Neural cell (in vitro differentiated cells): ENCODE data around the gene ECI1.
"Not testable (repeated sequence)": the region's sequence is repeated elsewhere in the genome, so short reads cannot be mapped to it uniquely, and the experiment has no call there.

Experiments
- EP300 ChIP-seq: fragments of 450-650 bp; conservative IDR thresholded peaks from 2 replicates; pipeline ENCODE4 v1.6.1; 2014; ENCODE audit warnings: antibody characterized with exemption, mild to moderate bottlenecking, moderate library complexity; ENCODE audit not compliant: poor library complexity, severe bottlenecking
- EZH2 ChIP-seq: fragments of 200-600, 300-800 bp; shearing (Covaris generic), sonication (generic); IDR thresholded peaks from 2 replicates; pipeline ENCODE4 v1.6.1; 2014; ENCODE audit warnings: antibody characterized with exemption, low read length, borderline replicate concordance, mild to moderate bottlenecking; ENCODE audit not compliant: insufficient read depth, poor library complexity, severe bottlenecking
- MXI1 ChIP-seq: fragments of 450-650 bp; conservative IDR thresholded peaks from 2 replicates; pipeline ENCODE4 v1.6.1; 2014; ENCODE audit warnings: antibody characterized with exemption, mild to moderate bottlenecking; ENCODE audit not compliant: poor library complexity, severe bottlenecking
- POLR2AphosphoS5 ChIP-seq: IDR thresholded peaks from 2 replicates; pipeline ENCODE4 v1.6.1; 2012
- RAD21 ChIP-seq: fragments of 450-650 bp; conservative IDR thresholded peaks from 2 replicates; pipeline ENCODE4 v1.6.1; 2014; ENCODE audit warnings: antibody characterized with exemption, mild to moderate bottlenecking, moderate library complexity
- SMC3 ChIP-seq: fragments of 450-650 bp; conservative IDR thresholded peaks from 2 replicates; pipeline ENCODE4 v1.6.1; 2014; ENCODE audit warnings: antibody characterized with exemption, mild to moderate bottlenecking, moderate library complexity; ENCODE audit not compliant: poor library complexity
- TAF1 ChIP-seq: IDR thresholded peaks from 2 replicates; pipeline ENCODE4 v1.6.1; 2012; ENCODE audit warnings: low read depth
- TF ChIP-seq, protein P1 (sequence below): fragments of 450-650 bp; IDR thresholded peaks from 2 replicates; pipeline ENCODE4 v1.5.1; 2014; ENCODE audit warnings: antibody characterized with exemption, mild to moderate bottlenecking, moderate library complexity; ENCODE audit not compliant: poor library complexity, severe bottlenecking
- TF ChIP-seq, protein P2 (sequence below): IDR thresholded peaks from 2 replicates; pipeline ENCODE4 v1.6.1; 2012; ENCODE audit warnings: borderline replicate concordance

- TF ChIP-seq EZH2, TAF1, MXI1, EP300, SMC3, RAD21, POLR2AphosphoS5: not testable (repeated sequence)
- TF ChIP-seq, protein P1, sequence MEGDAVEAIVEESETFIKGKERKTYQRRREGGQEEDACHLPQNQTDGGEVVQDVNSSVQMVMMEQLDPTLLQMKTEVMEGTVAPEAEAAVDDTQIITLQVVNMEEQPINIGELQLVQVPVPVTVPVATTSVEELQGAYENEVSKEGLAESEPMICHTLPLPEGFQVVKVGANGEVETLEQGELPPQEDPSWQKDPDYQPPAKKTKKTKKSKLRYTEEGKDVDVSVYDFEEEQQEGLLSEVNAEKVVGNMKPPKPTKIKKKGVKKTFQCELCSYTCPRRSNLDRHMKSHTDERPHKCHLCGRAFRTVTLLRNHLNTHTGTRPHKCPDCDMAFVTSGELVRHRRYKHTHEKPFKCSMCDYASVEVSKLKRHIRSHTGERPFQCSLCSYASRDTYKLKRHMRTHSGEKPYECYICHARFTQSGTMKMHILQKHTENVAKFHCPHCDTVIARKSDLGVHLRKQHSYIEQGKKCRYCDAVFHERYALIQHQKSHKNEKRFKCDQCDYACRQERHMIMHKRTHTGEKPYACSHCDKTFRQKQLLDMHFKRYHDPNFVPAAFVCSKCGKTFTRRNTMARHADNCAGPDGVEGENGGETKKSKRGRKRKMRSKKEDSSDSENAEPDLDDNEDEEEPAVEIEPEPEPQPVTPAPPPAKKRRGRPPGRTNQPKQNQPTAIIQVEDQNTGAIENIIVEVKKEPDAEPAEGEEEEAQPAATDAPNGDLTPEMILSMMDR: not testable (repeated sequence)
- TF ChIP-seq, protein P2, sequence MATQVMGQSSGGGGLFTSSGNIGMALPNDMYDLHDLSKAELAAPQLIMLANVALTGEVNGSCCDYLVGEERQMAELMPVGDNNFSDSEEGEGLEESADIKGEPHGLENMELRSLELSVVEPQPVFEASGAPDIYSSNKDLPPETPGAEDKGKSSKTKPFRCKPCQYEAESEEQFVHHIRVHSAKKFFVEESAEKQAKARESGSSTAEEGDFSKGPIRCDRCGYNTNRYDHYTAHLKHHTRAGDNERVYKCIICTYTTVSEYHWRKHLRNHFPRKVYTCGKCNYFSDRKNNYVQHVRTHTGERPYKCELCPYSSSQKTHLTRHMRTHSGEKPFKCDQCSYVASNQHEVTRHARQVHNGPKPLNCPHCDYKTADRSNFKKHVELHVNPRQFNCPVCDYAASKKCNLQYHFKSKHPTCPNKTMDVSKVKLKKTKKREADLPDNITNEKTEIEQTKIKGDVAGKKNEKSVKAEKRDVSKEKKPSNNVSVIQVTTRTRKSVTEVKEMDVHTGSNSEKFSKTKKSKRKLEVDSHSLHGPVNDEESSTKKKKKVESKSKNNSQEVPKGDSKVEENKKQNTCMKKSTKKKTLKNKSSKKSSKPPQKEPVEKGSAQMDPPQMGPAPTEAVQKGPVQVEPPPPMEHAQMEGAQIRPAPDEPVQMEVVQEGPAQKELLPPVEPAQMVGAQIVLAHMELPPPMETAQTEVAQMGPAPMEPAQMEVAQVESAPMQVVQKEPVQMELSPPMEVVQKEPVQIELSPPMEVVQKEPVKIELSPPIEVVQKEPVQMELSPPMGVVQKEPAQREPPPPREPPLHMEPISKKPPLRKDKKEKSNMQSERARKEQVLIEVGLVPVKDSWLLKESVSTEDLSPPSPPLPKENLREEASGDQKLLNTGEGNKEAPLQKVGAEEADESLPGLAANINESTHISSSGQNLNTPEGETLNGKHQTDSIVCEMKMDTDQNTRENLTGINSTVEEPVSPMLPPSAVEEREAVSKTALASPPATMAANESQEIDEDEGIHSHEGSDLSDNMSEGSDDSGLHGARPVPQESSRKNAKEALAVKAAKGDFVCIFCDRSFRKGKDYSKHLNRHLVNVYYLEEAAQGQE: not testable (repeated sequence)
These were observed 11.6 kb upstream of the ECI1 start for GRCh38 chr16:2263026-2263425.
